Measurements from ENCODE around the gene KCNK10.

DNA sequence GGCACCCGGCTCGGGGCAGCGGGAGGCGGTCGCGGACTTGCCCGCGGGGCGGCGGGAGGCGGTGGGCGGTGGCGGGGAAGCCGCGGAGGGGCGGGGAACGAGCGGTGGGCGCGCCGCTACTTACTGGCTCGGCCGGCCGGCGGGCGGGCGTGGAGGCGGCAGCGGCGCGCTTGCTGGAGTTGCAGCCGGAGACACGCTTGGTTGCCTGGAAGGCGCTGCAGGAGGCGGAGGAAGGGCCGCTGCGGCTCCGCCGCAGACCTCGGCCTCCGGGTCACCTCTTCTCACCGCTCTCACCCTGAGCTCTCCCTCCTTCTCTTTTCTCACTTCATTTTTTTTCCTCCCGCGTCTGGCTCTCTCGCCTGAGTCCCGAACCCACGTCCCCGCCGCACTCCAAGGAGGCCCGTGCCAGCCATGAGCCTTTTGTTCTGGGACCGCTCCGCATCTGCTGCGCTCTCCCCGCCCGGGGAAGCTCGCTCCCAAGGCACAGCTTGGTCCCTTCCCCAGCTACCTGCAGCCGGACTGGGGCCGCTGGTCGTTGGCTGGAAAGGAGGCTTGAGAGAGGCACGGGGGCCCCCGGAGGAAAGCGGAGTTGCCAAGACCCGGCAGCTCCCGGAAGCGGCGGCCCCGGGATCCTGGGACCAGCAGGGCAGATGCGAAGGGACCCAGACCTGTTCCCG, 592 bp upstream of the KCNK10 start:
- no peak for TF ChIP-seq POLR2A (IDR thresholded peaks at IDR 0.05; ENCODE audit: low read depth, low read length)
- TF ChIP-seq POLR2AphosphoS5 (IDR thresholded peaks at IDR 0.05; ENCODE audit: low read depth, low read length): no peak

All from GM12891 (cell line).